GM23338 (cell line): ENCODE data around the gene ATXN7. TPM values are rescaled to one million over a fixed set of nuclear protein-coding genes. Genes with fewer than 3 reads are reported as not detected.

ENCODE experiments used
- ATAC-seq: fragments of 200-7000 bp; cut with Tn5 transposase; 3 replicates; pipeline ENCODE4 v1.9.1; 2020
- DNase-seq: peaks from one replicate; pipeline ENCODE4 v3.0.0-alpha.2; 2015; ENCODE audit warnings: low spot score
- H2AFZ ChIP-seq: fragments of 200-600 bp; sonication (generic); 2 replicates; pipeline ENCODE4 v1.8.0; 2016; ENCODE audit warnings: antibody characterized with exemption, mild to moderate bottlenecking, moderate library complexity
- H3F3A ChIP-seq: fragments of 200-600 bp; sonication (generic); replicated peaks from 2 replicates; pipeline ENCODE4 v1.8.0; 2017; ENCODE audit warnings: antibody characterized with exemption, mixed run types, low read depth
- H3K27ac ChIP-seq: fragments of 200-600 bp; sonication (generic); 2 replicates; pipeline ENCODE4 v1.6.1; 2016; ENCODE audit warnings: low read depth
- H3K27me3 ChIP-seq: fragments of 200-600 bp; sonication (generic); 2 replicates; pipeline ENCODE4 v1.8.0; 2016; ENCODE audit warnings: mild to moderate bottlenecking, mixed run types, moderate library complexity; ENCODE audit not compliant: insufficient read depth
- H3K36me3 ChIP-seq: fragments of 200-600 bp; sonication (generic); 2 replicates; pipeline ENCODE4 v1.8.0; 2016; ENCODE audit warnings: mild to moderate bottlenecking; ENCODE audit not compliant: insufficient read depth
- H3K4me1 ChIP-seq: fragments of 200-600 bp; sonication (generic); 2 replicates; pipeline ENCODE4 v1.8.0; 2016; ENCODE audit warnings: mild to moderate bottlenecking, moderate library complexity; ENCODE audit not compliant: insufficient read depth
- H3K4me2 ChIP-seq: fragments of 200-600 bp; sonication (generic); 2 replicates; pipeline ENCODE4 v1.7.1; 2017; ENCODE audit warnings: mixed run types
- H3K4me3 ChIP-seq: fragments of 200-600 bp; sonication (generic); 2 replicates; pipeline ENCODE4 v1.6.1; 2016; ENCODE audit warnings: mixed run types
- H3K79me2 ChIP-seq: fragments of 200-600 bp; sonication (generic); replicated peaks from 2 replicates; pipeline ENCODE4 v1.8.0; 2017; ENCODE audit warnings: mild to moderate bottlenecking; ENCODE audit not compliant: insufficient read depth
- H3K9me2 ChIP-seq: fragments of 200-600 bp; sonication (generic); 2 replicates; pipeline ENCODE4 v1.8.0; 2017; ENCODE audit not compliant: insufficient read depth
- H4K20me1 ChIP-seq: fragments of 200-600 bp; sonication (generic); replicated peaks from 2 replicates; pipeline ENCODE4 v1.8.0; 2017; ENCODE audit warnings: mild to moderate bottlenecking; ENCODE audit not compliant: insufficient read depth
- H3K27ac Mint-ChIP-seq: 2 replicates; pipeline ENCODE4 v1.8.0; 2020; ENCODE audit warnings: inconsistent platforms, mild to moderate bottlenecking, moderate library complexity, mixed read lengths
- H3K27me3 Mint-ChIP-seq: 3 replicates; pipeline ENCODE4 v1.8.0; 2022; ENCODE audit warnings: low read depth, mild to moderate bottlenecking, moderate library complexity, mixed read lengths, inconsistent platforms; ENCODE audit not compliant: insufficient read depth, poor library complexity
- H3K36me3 Mint-ChIP-seq: 3 replicates; pipeline ENCODE4 v1.8.0; 2021; ENCODE audit warnings: low read depth, mild to moderate bottlenecking, inconsistent platforms, moderate library complexity, mixed read lengths
- H3K4me1 Mint-ChIP-seq: 3 replicates; pipeline ENCODE4 v1.8.0; 2020; ENCODE audit warnings: mild to moderate bottlenecking, inconsistent platforms, mixed read lengths
- H3K4me3 Mint-ChIP-seq: 3 replicates; pipeline ENCODE4 v1.8.0; 2021; ENCODE audit warnings: moderate library complexity, mild to moderate bottlenecking, inconsistent platforms, mixed read lengths
- H3K9me3 Mint-ChIP-seq: 3 replicates; pipeline ENCODE4 v1.8.0; 2020; ENCODE audit warnings: moderate library complexity, mild to moderate bottlenecking, inconsistent platforms, mixed read lengths
- CREB1 ChIP-seq: fragments of 250-450 bp; sonication (Bioruptor Pico); IDR thresholded peaks from 2 replicates; pipeline ENCODE4 v1.5.0; 2020; ENCODE audit warnings: low read depth, mild to moderate bottlenecking, moderate library complexity
- ETS1 ChIP-seq: IDR thresholded peaks from 2 replicates; pipeline ENCODE4 v1.6.1; 2016; ENCODE audit warnings: antibody characterized with exemption
- EZH2 ChIP-seq: fragments of 200-600 bp; sonication (generic); IDR thresholded peaks from one replicate; pipeline ENCODE4 v1.8.0; 2017; ENCODE audit warnings: antibody characterized with exemption, mild to moderate bottlenecking, low read depth; ENCODE audit not compliant: unreplicated experiment
- JUNB ChIP-seq: IDR thresholded peaks from one replicate; pipeline ENCODE4 v1.6.1; 2016; ENCODE audit warnings: antibody characterized with exemption; ENCODE audit not compliant: unreplicated experiment
- NANOG ChIP-seq: IDR thresholded peaks from 2 replicates; pipeline ENCODE4 v1.6.1; 2016; ENCODE audit warnings: antibody characterized with exemption, borderline replicate concordance
- POLR2AphosphoS5 ChIP-seq: IDR thresholded peaks from 2 replicates; pipeline ENCODE4 v1.6.1; 2016; ENCODE audit warnings: antibody characterized with exemption, low read depth
- STAT1 ChIP-seq: IDR thresholded peaks from one replicate; pipeline ENCODE4 v1.6.1; 2016; ENCODE audit warnings: antibody characterized with exemption; ENCODE audit not compliant: unreplicated experiment
- ZNF114 ChIP-seq: fragments of 250-450 bp; sonication (Bioruptor Pico); IDR thresholded peaks from 2 replicates; pipeline ENCODE4 v1.5.0; 2020; ENCODE audit warnings: mild to moderate bottlenecking, moderate library complexity
- ZNF462 ChIP-seq: fragments of 250-450 bp; sonication (Bioruptor Pico); IDR thresholded peaks from 2 replicates; pipeline ENCODE4 v1.5.0; 2020; ENCODE audit warnings: mild to moderate bottlenecking, moderate library complexity
- polyA plus RNA-seq: library from polyadenylated mRNA; unstranded; fragments of >200 nt; fragmentation: Nextera tagmentation; extraction: Ambion mirVana; gene quantifications from 2 replicates; pipeline ENCODE4 v1.2.1, GENCODE V29; 2016
- total RNA-seq: library from RNA; depleted of rRNA; stranded (reverse); fragments of >200 nt; shearing (Covaris generic); gene quantifications from 2 replicates; pipeline ENCODE4 v1.2.3, GENCODE V29; 2014

ATXN7 gene
- total and polyA plus RNA-seq, 2 experiments from 2014 or later, result 4.0 to 17.2 TPM

GRCh38 chr3:63896332-63897030 lies 32.8 kb downstream of the ATXN7 start:
- Histone ChIP-seq H3K4me2 (no peak overlapping the region), H3K36me3 (no peaks in the 10 kb centered on the region), H4K20me1 (peaks cover 7% of the 10 kb centered on the region; the same call in 1 of the 2 replicates), H3K4me3 (no peak overlapping the region), H2AFZ (no peak overlapping the region), H3K4me1 (peaks cover 8% of the 10 kb centered on the region), H3K27ac (no peak overlapping the region), H3K9me2 (no peaks in the 10 kb centered on the region), H3K79me2 (peaks cover 9% of the 10 kb centered on the region), H3K27me3 (no peaks in the 10 kb centered on the region), H3F3A (no peaks in the 10 kb centered on the region)
- H3K36me3 Mint-ChIP-seq, result peaks cover 11% of the 10 kb centered on the region; the same call in 2 of the 3 replicates
- ATAC-seq (no peak), DNase-seq (no peak)
- no peak overlapping the region for H3K27ac Mint-ChIP-seq
- H3K4me3 Mint-ChIP-seq, result no peak overlapping the region
- TF ChIP-seq STAT1 (no peak), ETS1 (no peak), ZNF114 (CRISPR knock-in tag) (no peak), POLR2AphosphoS5 (no peak), ZNF462 (CRISPR knock-in tag) (no peak), NANOG (no peak), CREB1 (CRISPR knock-in tag) (no peak), JUNB (no peak), EZH2 (no peak)
- peaks cover 23% of the 10 kb centered on the region for H3K4me1 Mint-ChIP-seq
- no peaks in the 10 kb centered on the region for H3K9me3 Mint-ChIP-seq
- H3K27me3 Mint-ChIP-seq, result peaks cover 1% of the 10 kb centered on the region
